Measurements from ENCODE around the gene SH3BP5L.

SH3BP5L gene

GRCh38 chr1:248850124-248850523 is 24.4 kb upstream of the SH3BP5L start:
- TF ChIP-seq CTCF (IDR thresholded peaks at IDR 0.05; ENCODE audit: extremely low read depth, missing control alignments), result no peak
- DNase-seq (ENCODE audit: low spot score), result no peak

- TF ChIP-seq CTCF (IDR thresholded peaks at IDR 0.05; ENCODE audit: extremely low read depth, missing control alignments), result no peak
- no peak for DNase-seq (ENCODE audit: low spot score)
Observed at GRCh38 chr1:248849637-248850036, 23.9 kb upstream of the SH3BP5L start.

- TF ChIP-seq CTCF (IDR thresholded peaks at IDR 0.05; ENCODE audit: extremely low read depth, missing control alignments), result no peak
- no peak for DNase-seq (ENCODE audit: low spot score)
Observed at GRCh38 chr1:248849152-248849551, 23.4 kb upstream of the SH3BP5L start.

- DNase-seq (ENCODE audit: low spot score), result no peak
- TF ChIP-seq CTCF (IDR thresholded peaks at IDR 0.05; ENCODE audit: extremely low read depth, missing control alignments), result no peak
Observed at GRCh38 chr1:248848602-248849001, 22.9 kb upstream of the SH3BP5L start.

- no peak for DNase-seq (ENCODE audit: low spot score)
- TF ChIP-seq CTCF (IDR thresholded peaks at IDR 0.05; ENCODE audit: extremely low read depth, missing control alignments), result no peak
Observed at GRCh38 chr1:248847956-248848561, 22.3 kb upstream of the SH3BP5L start.

- DNase-seq (ENCODE audit: low spot score), result no peak
- no peak for TF ChIP-seq CTCF (IDR thresholded peaks at IDR 0.05; ENCODE audit: extremely low read depth, missing control alignments)
Observed at GRCh38 chr1:248847181-248847955, 21.7 kb upstream of the SH3BP5L start.

GRCh38 chr1:248844526-248844925 is 18.8 kb upstream of the SH3BP5L start:
- TF ChIP-seq CTCF (IDR thresholded peaks at IDR 0.05; ENCODE audit: extremely low read depth, missing control alignments), result no peak
- no peak for DNase-seq (ENCODE audit: low spot score)
